A673 (cell line): ENCODE measurements around the gene TMEM121B. TPM values are rescaled to one million over a fixed set of nuclear protein-coding genes. Genes with fewer than 3 reads are reported as not detected.

Experiments used
- BruUV-seq: library from RNA; stranded (reverse); fragments of 400-500 nt; replicated peaks from 2 replicates; lab custom pipeline; 2021; lab: Mats Ljungman, UMichigan
- CTCF ChIA-PET: fragments of 300-600 bp; sonication (Branson Sonifier 250); formaldehyde crosslinking; loops from one replicate; lab custom pipeline; 2022; ENCODE audit warnings: antibody characterized with exemption; lab: Charles Lee
- POLR2A ChIA-PET: fragments of 300-600 bp; sonication (Branson Sonifier 250); formaldehyde crosslinking; loops from one replicate; lab custom pipeline; 2022; ENCODE audit warnings: antibody characterized with exemption; ENCODE audit not compliant: low non-redundant PET; lab: Charles Lee
- DNase-seq: peaks from one replicate; pipeline ENCODE4 v3.0.0-alpha.2; 2015; ENCODE audit warnings: low spot score
- H3K27ac ChIP-seq: fragments of 200-600 bp; sonication (generic); 2 replicates; pipeline ENCODE4 v1.5.1; 2016; ENCODE audit warnings: mixed run types, low read depth, mild to moderate bottlenecking, mixed read lengths, antibody characterized with exemption, low read length; ENCODE audit not compliant: poor library complexity, severe bottlenecking
- H3K27me3 ChIP-seq: fragments of 200-600 bp; sonication (generic); replicated peaks from 2 replicates; pipeline ENCODE4 v1.6.1; 2017; ENCODE audit warnings: mixed run types, low read depth, mild to moderate bottlenecking, mixed read lengths, antibody characterized with exemption, low read length; ENCODE audit not compliant: insufficient read depth, poor library complexity
- H3K36me3 ChIP-seq: fragments of 200-600 bp; sonication (generic); 2 replicates; pipeline ENCODE4 v1.6.1; 2016; ENCODE audit warnings: mixed run types, mild to moderate bottlenecking, mixed read lengths, antibody characterized with exemption, low read length; ENCODE audit not compliant: insufficient read depth, poor library complexity, severe bottlenecking
- H3K4me1 ChIP-seq: fragments of 200-600 bp; sonication (generic); 2 replicates; pipeline ENCODE4 v1.6.1; 2017; ENCODE audit warnings: mixed run types, mild to moderate bottlenecking, mixed read lengths, antibody characterized with exemption, low read length; ENCODE audit not compliant: insufficient read depth, poor library complexity, severe bottlenecking
- H3K4me3 ChIP-seq: fragments of 200-600 bp; sonication (generic); 2 replicates; pipeline ENCODE4 v1.5.1; 2016; ENCODE audit warnings: low read depth, mixed run types, mild to moderate bottlenecking, mixed read lengths, low read length; ENCODE audit not compliant: poor library complexity, severe bottlenecking
- H3K9me3 ChIP-seq: fragments of 200-600 bp; sonication (generic); 2 replicates; pipeline ENCODE4 v1.6.1; 2016; ENCODE audit warnings: mixed run types, low read depth, mild to moderate bottlenecking, mixed read lengths, antibody characterized with exemption, low read length; ENCODE audit not compliant: poor library complexity, severe bottlenecking
- EZH2 ChIP-seq: fragments of 200-600 bp; sonication (generic); IDR thresholded peaks from 2 replicates; pipeline ENCODE4 v1.6.1; 2017; ENCODE audit warnings: borderline replicate concordance, low read depth, mild to moderate bottlenecking, mixed read lengths, antibody characterized with exemption, low read length; ENCODE audit not compliant: poor library complexity, severe bottlenecking
- intact Hi-C: fragments of 100-400 bp; cut with micrococcal nuclease; formaldehyde crosslinking; loops from one replicate; pipeline ENCODE4 v1.10.0; 2022; ENCODE audit not compliant: unreplicated experiment
- total RNA-seq: library from RNA; stranded (reverse); gene quantifications from 2 replicates; pipeline ENCODE4 v1.2.3, GENCODE V29; 2021
- TF ChIP-seq, protein P1 (sequence below): fragments of 300-800, 200-600 bp; sonication (generic); conservative IDR thresholded peaks from 2 replicates; pipeline ENCODE4 v1.5.1; 2017; ENCODE audit warnings: low read depth, mild to moderate bottlenecking, antibody characterized with exemption, low read length, moderate library complexity, mixed read lengths

The TMEM121B gene
- total RNA-seq, 1 experiment from 2014 or later, result 2.5 TPM

DNA sequence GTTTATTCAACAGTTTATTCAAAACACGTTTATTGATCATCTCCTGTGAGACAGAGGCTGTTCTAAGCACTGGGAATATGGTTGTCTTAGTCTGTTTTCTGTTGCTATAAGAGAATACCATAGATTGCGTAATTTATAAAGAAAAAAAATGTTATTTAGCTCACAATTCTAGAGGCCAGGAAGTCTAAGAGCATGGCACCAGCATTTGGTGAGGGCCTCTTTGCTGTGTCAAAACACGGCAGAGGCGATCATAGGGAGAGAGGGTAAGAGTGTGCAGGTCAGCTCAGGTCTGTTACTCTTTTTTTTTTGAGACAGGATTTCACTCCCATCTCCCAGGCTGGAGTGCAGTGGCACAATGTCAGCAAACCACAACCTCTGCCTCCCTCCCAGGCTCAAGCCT, 41.6 kb downstream of the TMEM121B start:
- no peak for TF ChIP-seq EZH2
- TF ChIP-seq, protein P1, sequence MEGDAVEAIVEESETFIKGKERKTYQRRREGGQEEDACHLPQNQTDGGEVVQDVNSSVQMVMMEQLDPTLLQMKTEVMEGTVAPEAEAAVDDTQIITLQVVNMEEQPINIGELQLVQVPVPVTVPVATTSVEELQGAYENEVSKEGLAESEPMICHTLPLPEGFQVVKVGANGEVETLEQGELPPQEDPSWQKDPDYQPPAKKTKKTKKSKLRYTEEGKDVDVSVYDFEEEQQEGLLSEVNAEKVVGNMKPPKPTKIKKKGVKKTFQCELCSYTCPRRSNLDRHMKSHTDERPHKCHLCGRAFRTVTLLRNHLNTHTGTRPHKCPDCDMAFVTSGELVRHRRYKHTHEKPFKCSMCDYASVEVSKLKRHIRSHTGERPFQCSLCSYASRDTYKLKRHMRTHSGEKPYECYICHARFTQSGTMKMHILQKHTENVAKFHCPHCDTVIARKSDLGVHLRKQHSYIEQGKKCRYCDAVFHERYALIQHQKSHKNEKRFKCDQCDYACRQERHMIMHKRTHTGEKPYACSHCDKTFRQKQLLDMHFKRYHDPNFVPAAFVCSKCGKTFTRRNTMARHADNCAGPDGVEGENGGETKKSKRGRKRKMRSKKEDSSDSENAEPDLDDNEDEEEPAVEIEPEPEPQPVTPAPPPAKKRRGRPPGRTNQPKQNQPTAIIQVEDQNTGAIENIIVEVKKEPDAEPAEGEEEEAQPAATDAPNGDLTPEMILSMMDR, result no peak
- DNase-seq, result no peak
- no peak overlapping the region for H3K4me3 ChIP-seq
- H3K36me3 ChIP-seq, result no peaks in the 10 kb centered on the region
- no peaks in the 10 kb centered on the region for H3K9me3 ChIP-seq
- BruUV-seq, result no TSS peak
- POLR2A ChIA-PET, result no interaction called here
- H3K4me1 ChIP-seq, result peaks cover 5% of the 10 kb centered on the region
- no peak overlapping the region for H3K27ac ChIP-seq
- CTCF ChIA-PET, result interaction anchor here (0.7 kb wide), 1 partner anchor 122 kb away, joined by 3 read pairs; no protein-coding TSS in a partner anchor
- intact Hi-C loops, result no loop called here
- no peaks in the 10 kb centered on the region for H3K27me3 ChIP-seq

DNA sequence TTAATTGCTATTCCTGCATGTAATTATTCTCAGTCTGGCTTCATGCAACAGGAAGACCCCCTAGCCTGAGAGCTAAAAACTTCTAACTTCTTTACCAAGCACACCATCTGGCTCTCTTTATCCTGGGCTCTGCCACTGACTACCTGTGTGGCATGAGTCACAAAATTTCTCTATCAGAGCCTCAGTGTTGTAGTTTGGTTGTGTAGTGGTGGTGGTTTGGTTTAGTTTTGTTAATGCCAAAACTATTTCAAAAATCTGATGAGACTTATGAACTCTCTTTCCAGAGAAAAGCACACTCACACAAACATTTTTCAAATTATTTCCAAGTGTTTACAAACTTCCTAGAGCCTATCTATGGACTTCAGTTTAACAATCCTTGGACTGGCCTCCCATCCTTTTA, 43.9 kb downstream of the TMEM121B start:
- intact Hi-C loops, result no loop called here

DNA sequence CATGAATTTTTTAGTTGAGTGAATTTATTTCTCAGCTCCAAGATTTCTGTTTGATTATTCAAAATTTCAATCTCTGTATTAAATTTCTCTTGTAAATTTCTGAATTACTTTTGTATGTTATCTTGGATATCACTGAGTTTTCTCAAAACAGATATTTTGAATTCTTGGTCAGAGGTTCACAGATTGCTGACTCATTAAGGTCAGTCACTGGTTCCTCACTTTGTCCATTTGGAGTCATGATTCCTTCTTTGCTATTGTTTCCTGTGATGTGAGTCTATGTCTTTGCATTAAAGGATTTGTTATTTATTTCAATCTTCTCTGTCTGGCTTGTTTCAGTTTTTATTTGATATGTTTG, 46.5 kb downstream of the TMEM121B start:
- TF ChIP-seq, protein P1, result no peak
- no peak for TF ChIP-seq EZH2
- Histone ChIP-seq H3K36me3 (no peaks in the 10 kb centered on the region), H3K4me3 (no peak overlapping the region), H3K9me3 (no peaks in the 10 kb centered on the region), H3K4me1 (no peaks in the 10 kb centered on the region), H3K27me3 (peaks cover 4% of the 10 kb centered on the region), H3K27ac (no peak overlapping the region)
- CTCF ChIA-PET, result interaction anchor here (1.0 to 1.7 kb wide), 3 partner anchors 17 to 427 kb away, joined by 3 to 8 read pairs (median 3); no protein-coding TSS in a partner anchor
- intact Hi-C loops, result loop anchor here (5.0 kb wide), 1 partner anchor 428 kb away; no protein-coding TSS in a partner anchor
- POLR2A ChIA-PET, result no interaction called here
- DNase-seq, result no peak
- no TSS peak for BruUV-seq

More for the DNA sequence above, 43.9 kb downstream of the TMEM121B start:
- BruUV-seq, result no TSS peak
- Histone ChIP-seq H3K27me3 (peaks cover 4% of the 10 kb centered on the region), H3K9me3 (no peaks in the 10 kb centered on the region), H3K4me3 (no peak overlapping the region), H3K36me3 (no peaks in the 10 kb centered on the region), H3K4me1 (no peaks in the 10 kb centered on the region), H3K27ac (no peak overlapping the region)
- no peak for DNase-seq
- no peak for TF ChIP-seq EZH2
- TF ChIP-seq, protein P1, result no peak
- ChIA-PET POLR2A (no interaction called here), CTCF (interaction anchor here (1.5 kb wide), 1 partner anchor 425 kb away, joined by 4 read pairs; no protein-coding TSS in a partner anchor)
